GM23338 (cell line): ENCODE results near the gene SLC22A4. TPM values are rescaled to one million over a fixed set of nuclear protein-coding genes. Genes with fewer than 3 reads are reported as not detected.

Experiments
- ATAC-seq: fragments of 200-7000 bp; cut with Tn5 transposase; 3 replicates; pipeline ENCODE4 v1.9.1; 2020
- DNase-seq: peaks from one replicate; pipeline ENCODE4 v3.0.0-alpha.2; 2015; ENCODE audit warnings: low spot score
- H2AFZ ChIP-seq: fragments of 200-600 bp; sonication (generic); 2 replicates; pipeline ENCODE4 v1.8.0; 2016; ENCODE audit warnings: antibody characterized with exemption, mild to moderate bottlenecking, moderate library complexity
- H3F3A ChIP-seq: fragments of 200-600 bp; sonication (generic); replicated peaks from 2 replicates; pipeline ENCODE4 v1.8.0; 2017; ENCODE audit warnings: antibody characterized with exemption, mixed run types, low read depth
- H3K27ac ChIP-seq: fragments of 200-600 bp; sonication (generic); 2 replicates; pipeline ENCODE4 v1.6.1; 2016; ENCODE audit warnings: low read depth
- H3K27me3 ChIP-seq: fragments of 200-600 bp; sonication (generic); 2 replicates; pipeline ENCODE4 v1.8.0; 2016; ENCODE audit warnings: mild to moderate bottlenecking, mixed run types, moderate library complexity; ENCODE audit not compliant: insufficient read depth
- H3K36me3 ChIP-seq: fragments of 200-600 bp; sonication (generic); 2 replicates; pipeline ENCODE4 v1.8.0; 2016; ENCODE audit warnings: mild to moderate bottlenecking; ENCODE audit not compliant: insufficient read depth
- H3K4me1 ChIP-seq: fragments of 200-600 bp; sonication (generic); 2 replicates; pipeline ENCODE4 v1.8.0; 2016; ENCODE audit warnings: mild to moderate bottlenecking, moderate library complexity; ENCODE audit not compliant: insufficient read depth
- H3K4me2 ChIP-seq: fragments of 200-600 bp; sonication (generic); 2 replicates; pipeline ENCODE4 v1.7.1; 2017; ENCODE audit warnings: mixed run types
- H3K4me3 ChIP-seq: fragments of 200-600 bp; sonication (generic); 2 replicates; pipeline ENCODE4 v1.6.1; 2016; ENCODE audit warnings: mixed run types
- H3K79me2 ChIP-seq: fragments of 200-600 bp; sonication (generic); replicated peaks from 2 replicates; pipeline ENCODE4 v1.8.0; 2017; ENCODE audit warnings: mild to moderate bottlenecking; ENCODE audit not compliant: insufficient read depth
- H3K9me2 ChIP-seq: fragments of 200-600 bp; sonication (generic); 2 replicates; pipeline ENCODE4 v1.8.0; 2017; ENCODE audit not compliant: insufficient read depth
- H4K20me1 ChIP-seq: fragments of 200-600 bp; sonication (generic); replicated peaks from 2 replicates; pipeline ENCODE4 v1.8.0; 2017; ENCODE audit warnings: mild to moderate bottlenecking; ENCODE audit not compliant: insufficient read depth
- H3K27ac Mint-ChIP-seq: 2 replicates; pipeline ENCODE4 v1.8.0; 2020; ENCODE audit warnings: inconsistent platforms, mild to moderate bottlenecking, moderate library complexity, mixed read lengths
- H3K27me3 Mint-ChIP-seq: 3 replicates; pipeline ENCODE4 v1.8.0; 2022; ENCODE audit warnings: low read depth, mild to moderate bottlenecking, moderate library complexity, mixed read lengths, inconsistent platforms; ENCODE audit not compliant: insufficient read depth, poor library complexity
- H3K36me3 Mint-ChIP-seq: 3 replicates; pipeline ENCODE4 v1.8.0; 2021; ENCODE audit warnings: low read depth, mild to moderate bottlenecking, inconsistent platforms, moderate library complexity, mixed read lengths
- H3K4me1 Mint-ChIP-seq: 3 replicates; pipeline ENCODE4 v1.8.0; 2020; ENCODE audit warnings: mild to moderate bottlenecking, inconsistent platforms, mixed read lengths
- H3K4me3 Mint-ChIP-seq: 3 replicates; pipeline ENCODE4 v1.8.0; 2021; ENCODE audit warnings: moderate library complexity, mild to moderate bottlenecking, inconsistent platforms, mixed read lengths
- H3K9me3 Mint-ChIP-seq: 3 replicates; pipeline ENCODE4 v1.8.0; 2020; ENCODE audit warnings: moderate library complexity, mild to moderate bottlenecking, inconsistent platforms, mixed read lengths
- CREB1 ChIP-seq: fragments of 250-450 bp; sonication (Bioruptor Pico); IDR thresholded peaks from 2 replicates; pipeline ENCODE4 v1.5.0; 2020; ENCODE audit warnings: low read depth, mild to moderate bottlenecking, moderate library complexity
- ETS1 ChIP-seq: IDR thresholded peaks from 2 replicates; pipeline ENCODE4 v1.6.1; 2016; ENCODE audit warnings: antibody characterized with exemption
- EZH2 ChIP-seq: fragments of 200-600 bp; sonication (generic); IDR thresholded peaks from one replicate; pipeline ENCODE4 v1.8.0; 2017; ENCODE audit warnings: antibody characterized with exemption, mild to moderate bottlenecking, low read depth; ENCODE audit not compliant: unreplicated experiment
- JUNB ChIP-seq: IDR thresholded peaks from one replicate; pipeline ENCODE4 v1.6.1; 2016; ENCODE audit warnings: antibody characterized with exemption; ENCODE audit not compliant: unreplicated experiment
- NANOG ChIP-seq: IDR thresholded peaks from 2 replicates; pipeline ENCODE4 v1.6.1; 2016; ENCODE audit warnings: antibody characterized with exemption, borderline replicate concordance
- POLR2AphosphoS5 ChIP-seq: IDR thresholded peaks from 2 replicates; pipeline ENCODE4 v1.6.1; 2016; ENCODE audit warnings: antibody characterized with exemption, low read depth
- STAT1 ChIP-seq: IDR thresholded peaks from one replicate; pipeline ENCODE4 v1.6.1; 2016; ENCODE audit warnings: antibody characterized with exemption; ENCODE audit not compliant: unreplicated experiment
- ZNF114 ChIP-seq: fragments of 250-450 bp; sonication (Bioruptor Pico); IDR thresholded peaks from 2 replicates; pipeline ENCODE4 v1.5.0; 2020; ENCODE audit warnings: mild to moderate bottlenecking, moderate library complexity
- polyA plus RNA-seq: library from polyadenylated mRNA; unstranded; fragments of >200 nt; fragmentation: Nextera tagmentation; extraction: Ambion mirVana; gene quantifications from 2 replicates; pipeline ENCODE4 v1.2.1, GENCODE V29; 2016
- total RNA-seq: library from RNA; depleted of rRNA; stranded (reverse); fragments of >200 nt; shearing (Covaris generic); gene quantifications from 2 replicates; pipeline ENCODE4 v1.2.3, GENCODE V29; 2014
- TF ChIP-seq, protein P1 (sequence below), 2 experiments: fragments of 200-600 bp in 1 of 2; sonication (generic) in 1 of 2; conservative IDR thresholded peaks; 2 replicates each; pipeline versions ENCODE4 v1.5.1 to v1.6.1; 2016 to 2017; ENCODE audit warnings: antibody characterized with exemption in 2 of 2, low read depth in 2 of 2, mild to moderate bottlenecking in 2 of 2, moderate library complexity in 1 of 2
- TF ChIP-seq, protein P2 (sequence below): IDR thresholded peaks from one replicate; pipeline ENCODE4 v1.6.1; 2018; ENCODE audit warnings: antibody characterized with exemption; ENCODE audit not compliant: unreplicated experiment

SLC22A4 gene
- total and polyA plus RNA-seq, 2 experiments from 2014 or later, result 0.28 to 0.40 TPM

DNA sequence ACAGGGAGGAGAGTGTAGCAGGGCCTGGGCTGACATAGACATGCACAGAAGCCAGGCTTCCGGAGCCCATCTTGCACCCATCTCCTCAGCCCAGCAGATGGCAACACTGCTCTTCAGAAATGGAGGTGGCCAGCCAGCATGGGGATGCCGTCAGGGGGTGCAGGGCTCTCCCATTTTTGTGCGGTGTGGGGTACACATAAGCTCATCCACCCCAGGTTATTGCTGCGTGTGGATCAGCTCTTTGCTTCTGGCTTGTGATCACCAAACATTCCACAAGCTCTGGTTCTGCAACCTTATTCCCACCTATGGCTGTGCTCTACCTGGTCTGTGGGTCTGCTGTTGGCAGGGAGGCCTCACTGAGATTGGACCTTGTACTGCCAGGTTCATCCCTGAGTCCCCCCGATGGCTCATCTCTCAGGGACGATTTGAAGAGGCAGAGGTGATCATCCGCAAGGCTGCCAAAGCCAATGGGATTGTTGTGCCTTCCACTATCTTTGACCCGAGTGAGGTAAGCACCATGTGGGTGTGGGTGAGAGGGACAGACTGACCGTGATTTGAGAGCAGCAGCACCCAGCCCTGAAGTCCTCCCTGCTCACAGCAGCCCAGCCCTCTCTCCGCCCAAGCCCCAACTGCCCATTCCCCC is 92.6 kb downstream of the SLC22A4 start:
- no peaks in the 10 kb centered on the region for H3K27me3 Mint-ChIP-seq
- no peak overlapping the region for H3K4me3 ChIP-seq
- H3K9me2 ChIP-seq, result no peaks in the 10 kb centered on the region
- H3K4me2 ChIP-seq, result no peak overlapping the region; the same call in 1 of the 2 replicates
- H3K27ac ChIP-seq, result no peak overlapping the region
- H4K20me1 ChIP-seq, result no peaks in the 10 kb centered on the region
- TF ChIP-seq, protein P1, sequence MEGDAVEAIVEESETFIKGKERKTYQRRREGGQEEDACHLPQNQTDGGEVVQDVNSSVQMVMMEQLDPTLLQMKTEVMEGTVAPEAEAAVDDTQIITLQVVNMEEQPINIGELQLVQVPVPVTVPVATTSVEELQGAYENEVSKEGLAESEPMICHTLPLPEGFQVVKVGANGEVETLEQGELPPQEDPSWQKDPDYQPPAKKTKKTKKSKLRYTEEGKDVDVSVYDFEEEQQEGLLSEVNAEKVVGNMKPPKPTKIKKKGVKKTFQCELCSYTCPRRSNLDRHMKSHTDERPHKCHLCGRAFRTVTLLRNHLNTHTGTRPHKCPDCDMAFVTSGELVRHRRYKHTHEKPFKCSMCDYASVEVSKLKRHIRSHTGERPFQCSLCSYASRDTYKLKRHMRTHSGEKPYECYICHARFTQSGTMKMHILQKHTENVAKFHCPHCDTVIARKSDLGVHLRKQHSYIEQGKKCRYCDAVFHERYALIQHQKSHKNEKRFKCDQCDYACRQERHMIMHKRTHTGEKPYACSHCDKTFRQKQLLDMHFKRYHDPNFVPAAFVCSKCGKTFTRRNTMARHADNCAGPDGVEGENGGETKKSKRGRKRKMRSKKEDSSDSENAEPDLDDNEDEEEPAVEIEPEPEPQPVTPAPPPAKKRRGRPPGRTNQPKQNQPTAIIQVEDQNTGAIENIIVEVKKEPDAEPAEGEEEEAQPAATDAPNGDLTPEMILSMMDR (conservative IDR thresholded peaks at IDR 0.05; ENCODE audit: low read depth in 2 of 2), result peak; percentile 70 to 98
- TF ChIP-seq NANOG (no peak), ETS1 (no peak)
- H3K36me3 ChIP-seq, result no peaks in the 10 kb centered on the region
- H2AFZ ChIP-seq, result peak overlapping the region; percentile 66; the same call in 1 of the 2 replicates
- H3K79me2 ChIP-seq, result no peaks in the 10 kb centered on the region
- no peaks in the 10 kb centered on the region for H3K27me3 ChIP-seq
- ATAC-seq, result peak; percentile 95
- peaks cover 16% of the 10 kb centered on the region for H3K4me1 Mint-ChIP-seq
- H3K27ac Mint-ChIP-seq, result 0 out of 2 replicates have a peak overlapping the region, but pooled peaks have one; percentile 38
- no peak overlapping the region for H3K4me3 Mint-ChIP-seq
- H3F3A ChIP-seq, result no peaks in the 10 kb centered on the region
- H3K4me1 ChIP-seq, result peaks cover 11% of the 10 kb centered on the region
- no peaks in the 10 kb centered on the region for H3K36me3 Mint-ChIP-seq
- no peaks in the 10 kb centered on the region for H3K9me3 Mint-ChIP-seq
- DNase-seq, result peak; percentile 85

DNA sequence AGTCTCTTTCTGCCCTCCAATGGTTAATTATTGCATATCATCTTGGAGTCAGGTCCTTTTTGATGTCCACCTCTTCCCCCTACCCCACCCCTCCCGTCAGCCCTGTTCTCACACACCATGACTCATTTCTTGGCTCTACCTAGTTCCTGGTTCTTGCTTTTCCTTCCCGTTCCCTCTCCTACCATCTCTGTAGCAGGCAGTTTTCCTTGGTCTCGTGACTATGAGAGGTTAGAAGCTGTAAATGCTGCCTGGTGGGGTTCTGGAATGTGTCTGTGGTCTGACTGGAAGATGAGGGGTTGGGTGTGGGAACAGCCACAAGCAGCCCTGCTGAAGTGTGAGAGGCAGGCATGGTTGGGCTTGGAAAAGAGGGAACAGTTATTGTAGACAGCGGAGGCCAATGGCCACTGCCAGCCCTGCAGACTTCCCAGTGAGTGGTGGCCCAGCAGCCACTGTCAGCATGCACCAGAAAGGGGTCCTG is 93.5 kb downstream of the SLC22A4 start:
- Histone ChIP-seq H4K20me1 (no peaks in the 10 kb centered on the region), H3F3A (no peaks in the 10 kb centered on the region), H3K27ac (no peak overlapping the region), H3K27me3 (no peaks in the 10 kb centered on the region), H3K4me3 (no peak overlapping the region), H2AFZ (no peak overlapping the region), H3K36me3 (no peaks in the 10 kb centered on the region), H3K9me2 (no peaks in the 10 kb centered on the region), H3K4me2 (no peak overlapping the region), H3K4me1 (peaks cover 11% of the 10 kb centered on the region), H3K79me2 (no peaks in the 10 kb centered on the region)
- ATAC-seq (peak; percentile 7; the same call in 2 of the 3 replicates), DNase-seq (no peak)
- no peak overlapping the region for H3K27ac Mint-ChIP-seq
- no peaks in the 10 kb centered on the region for H3K9me3 Mint-ChIP-seq
- H3K4me3 Mint-ChIP-seq, result no peak overlapping the region
- H3K4me1 Mint-ChIP-seq, result peaks cover 16% of the 10 kb centered on the region
- H3K36me3 Mint-ChIP-seq, result no peaks in the 10 kb centered on the region
- no peaks in the 10 kb centered on the region for H3K27me3 Mint-ChIP-seq
- TF ChIP-seq POLR2AphosphoS5, result no peak
- TF ChIP-seq STAT1, result no peak
- no peak for TF ChIP-seq JUNB
- no peak for TF ChIP-seq CREB1 (CRISPR knock-in tag)
- TF ChIP-seq, protein P2, sequence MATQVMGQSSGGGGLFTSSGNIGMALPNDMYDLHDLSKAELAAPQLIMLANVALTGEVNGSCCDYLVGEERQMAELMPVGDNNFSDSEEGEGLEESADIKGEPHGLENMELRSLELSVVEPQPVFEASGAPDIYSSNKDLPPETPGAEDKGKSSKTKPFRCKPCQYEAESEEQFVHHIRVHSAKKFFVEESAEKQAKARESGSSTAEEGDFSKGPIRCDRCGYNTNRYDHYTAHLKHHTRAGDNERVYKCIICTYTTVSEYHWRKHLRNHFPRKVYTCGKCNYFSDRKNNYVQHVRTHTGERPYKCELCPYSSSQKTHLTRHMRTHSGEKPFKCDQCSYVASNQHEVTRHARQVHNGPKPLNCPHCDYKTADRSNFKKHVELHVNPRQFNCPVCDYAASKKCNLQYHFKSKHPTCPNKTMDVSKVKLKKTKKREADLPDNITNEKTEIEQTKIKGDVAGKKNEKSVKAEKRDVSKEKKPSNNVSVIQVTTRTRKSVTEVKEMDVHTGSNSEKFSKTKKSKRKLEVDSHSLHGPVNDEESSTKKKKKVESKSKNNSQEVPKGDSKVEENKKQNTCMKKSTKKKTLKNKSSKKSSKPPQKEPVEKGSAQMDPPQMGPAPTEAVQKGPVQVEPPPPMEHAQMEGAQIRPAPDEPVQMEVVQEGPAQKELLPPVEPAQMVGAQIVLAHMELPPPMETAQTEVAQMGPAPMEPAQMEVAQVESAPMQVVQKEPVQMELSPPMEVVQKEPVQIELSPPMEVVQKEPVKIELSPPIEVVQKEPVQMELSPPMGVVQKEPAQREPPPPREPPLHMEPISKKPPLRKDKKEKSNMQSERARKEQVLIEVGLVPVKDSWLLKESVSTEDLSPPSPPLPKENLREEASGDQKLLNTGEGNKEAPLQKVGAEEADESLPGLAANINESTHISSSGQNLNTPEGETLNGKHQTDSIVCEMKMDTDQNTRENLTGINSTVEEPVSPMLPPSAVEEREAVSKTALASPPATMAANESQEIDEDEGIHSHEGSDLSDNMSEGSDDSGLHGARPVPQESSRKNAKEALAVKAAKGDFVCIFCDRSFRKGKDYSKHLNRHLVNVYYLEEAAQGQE, result no peak
- no peak for TF ChIP-seq EZH2
- no peak for TF ChIP-seq ETS1
- TF ChIP-seq ZNF114 (CRISPR knock-in tag), result no peak
